Liver (tissue), 9 donors: ENCODE data around the gene ZIK1. TPM values are rescaled to one million over a fixed set of nuclear protein-coding genes. Genes with fewer than 3 reads are reported as not detected.

Experiments
- DNase-seq: peaks from one replicate; pipeline ENCODE4 v3.0.0-alpha.2; 2017; ENCODE audit warnings: low spot score
- H3K27ac ChIP-seq, 2 donors: one replicate each; pipeline ENCODE4 v1.7.0; 2013; ENCODE audit warnings: inconsistent platforms in 2 of 2, low read length in 2 of 2, control low read depth in 1 of 2, low read depth in 1 of 2, mild to moderate bottlenecking in 1 of 2
- H3K27me3 ChIP-seq, 4 donors: one replicate each; pipeline versions ENCODE4 v1.6.1 to v1.7.0; 2013; ENCODE audit warnings: low read length in 3 of 4, inconsistent platforms in 1 of 4, mild to moderate bottlenecking in 1 of 4, moderate library complexity in 1 of 4; ENCODE audit not compliant: control insufficient read depth in 4 of 4, insufficient read depth in 4 of 4
- H3K36me3 ChIP-seq, 4 donors: one replicate each; pipeline versions ENCODE4 v1.6.1 to v1.7.0; 2013; ENCODE audit warnings: low read length in 3 of 4, mild to moderate bottlenecking in 3 of 4, low read depth in 1 of 4, moderate library complexity in 1 of 4; ENCODE audit not compliant: control insufficient read depth in 4 of 4, insufficient read depth in 3 of 4
- H3K4me1 ChIP-seq, 4 donors: one replicate each; pipeline versions ENCODE4 v1.6.1 to v1.7.0; 2013; ENCODE audit warnings: low read length in 3 of 4, mild to moderate bottlenecking in 3 of 4, moderate library complexity in 1 of 4; ENCODE audit not compliant: control insufficient read depth in 4 of 4, insufficient read depth in 4 of 4
- H3K4me3 ChIP-seq, 3 donors: one replicate each; pipeline versions ENCODE4 v1.6.1 to v1.7.0; 2013; ENCODE audit warnings: low read length in 3 of 3, control low read depth in 1 of 3, low read depth in 1 of 3, mild to moderate bottlenecking in 1 of 3
- H3K9ac ChIP-seq, 2 donors: one replicate each; pipeline ENCODE4 v1.7.0; 2013; ENCODE audit warnings: low read length in 2 of 2, mild to moderate bottlenecking in 2 of 2, moderate library complexity in 2 of 2, control low read depth in 1 of 2, low read depth in 1 of 2
- H3K9me3 ChIP-seq, 4 donors: one replicate each; pipeline versions ENCODE4 v1.6.1 to v1.7.0; 2013; ENCODE audit warnings: low read length in 3 of 4; ENCODE audit not compliant: control insufficient read depth in 4 of 4
- EGR1 ChIP-seq, 2 donors: IDR thresholded peaks; 2 replicates each; pipeline ENCODE4 v1.6.1; 2016 to 2018; ENCODE audit warnings: antibody characterized with exemption in 2 of 2, low read depth in 2 of 2
- FOXA1 ChIP-seq: IDR thresholded peaks from 2 replicates; pipeline ENCODE4 v1.6.1; 2016; ENCODE audit warnings: antibody characterized with exemption
- FOXA2 ChIP-seq: IDR thresholded peaks from 2 replicates; pipeline ENCODE4 v1.6.1; 2016; ENCODE audit warnings: antibody characterized with exemption
- GABPA ChIP-seq, 2 donors: IDR thresholded peaks in 1 of 2; conservative IDR thresholded peaks in 1 of 2; 2 replicates each; pipeline ENCODE4 v1.6.1; 2016; ENCODE audit warnings: antibody characterized with exemption in 2 of 2, mild to moderate bottlenecking in 1 of 2, moderate library complexity in 1 of 2
- HNF4A ChIP-seq, 2 donors: conservative IDR thresholded peaks; 2 replicates each; pipeline ENCODE4 v1.6.1; 2016; ENCODE audit warnings: antibody characterized with exemption in 2 of 2, mild to moderate bottlenecking in 2 of 2
- HNF4G ChIP-seq: IDR thresholded peaks from 2 replicates; pipeline ENCODE4 v1.6.1; 2016; ENCODE audit warnings: antibody characterized with exemption
- JUND ChIP-seq, 2 donors: IDR thresholded peaks; 2 replicates each; pipeline ENCODE4 v1.6.1; 2016; ENCODE audit warnings: antibody characterized with exemption in 2 of 2
- NR2F2 ChIP-seq: IDR thresholded peaks from 2 replicates; pipeline ENCODE4 v1.6.1; 2016; ENCODE audit warnings: antibody characterized with exemption
- RAD21 ChIP-seq, 2 donors: IDR thresholded peaks; 2 replicates each; pipeline ENCODE4 v1.6.1; 2016; ENCODE audit warnings: antibody characterized with exemption in 2 of 2, mild to moderate bottlenecking in 2 of 2
- RXRA ChIP-seq, 2 donors: IDR thresholded peaks; 2 replicates each; pipeline ENCODE4 v1.6.1; 2017 to 2018; ENCODE audit warnings: antibody characterized with exemption in 2 of 2, mild to moderate bottlenecking in 1 of 2
- SP1 ChIP-seq: IDR thresholded peaks from 2 replicates; pipeline ENCODE4 v1.6.1; 2018; ENCODE audit warnings: antibody characterized with exemption, mild to moderate bottlenecking
- TAF1 ChIP-seq: conservative IDR thresholded peaks from 2 replicates; pipeline ENCODE4 v1.6.1; 2016; ENCODE audit warnings: antibody characterized with exemption, mild to moderate bottlenecking
- YY1 ChIP-seq: IDR thresholded peaks from 2 replicates; pipeline ENCODE4 v1.6.1; 2016; ENCODE audit warnings: antibody characterized with exemption, mild to moderate bottlenecking
- WGBS: extraction: QIAGEN DNeasy Blood & Tissue Kit; methylation state at CpG from one replicate; pipeline ENCODE4 v1.1.7; 2013; 5-methylcytosine and 5-hydroxymethylcytosine counted together
- polyA plus RNA-seq, 2 donors: library from polyadenylated mRNA; stranded (reverse) in 1 of 2; unstranded in 1 of 2; fragments of 200-250 nt in 1 of 2; fragments of >200 nt in 1 of 2; fragmentation: Nextera tagmentation in 1 of 2; extraction: Ambion mirVana in 1 of 2; gene quantifications; one replicate each; pipeline versions ENCODE4 v1.2.1 to v1.2.3, GENCODE V29; 2013 to 2015
- total RNA-seq, 2 donors: library from RNA; depleted of rRNA; stranded (reverse); fragments of >200 nt; gene quantifications; one replicate each; pipeline ENCODE4 v1.2.3, GENCODE V29; 2014
- TF ChIP-seq, protein P1 (sequence below): IDR thresholded peaks from 2 replicates; pipeline ENCODE4 v1.6.1; 2016; ENCODE audit warnings: antibody characterized with exemption
- TF ChIP-seq, protein P2 (sequence below): fragments of 150-350 bp; IDR thresholded peaks from 2 replicates; pipeline ENCODE4 v1.5.1; 2017; ENCODE audit warnings: improper control_type of control experiment, low read depth, low read length; ENCODE audit not compliant: missing input control
- TF ChIP-seq, protein P3 (sequence below): IDR thresholded peaks from 2 replicates; pipeline ENCODE4 v1.6.1; 2016; ENCODE audit warnings: antibody characterized with exemption, mild to moderate bottlenecking
- TF ChIP-seq, protein P4 (sequence below): IDR thresholded peaks from 2 replicates; pipeline ENCODE4 v1.6.1; 2016; ENCODE audit warnings: antibody characterized with exemption
- TF ChIP-seq, protein P5 (sequence below): IDR thresholded peaks from 2 replicates; pipeline ENCODE4 v1.6.1; 2016; ENCODE audit warnings: antibody characterized with exemption
- donor health status: healthy.
- donor health status: healthy.
- donor health status: healthy.
- donor health status: healthy.
- donor health status: healthy.

Gene ZIK1
- total and polyA plus RNA-seq, 4 donors = 0.29 to 8.6 (median 0.88) TPM

DNA sequence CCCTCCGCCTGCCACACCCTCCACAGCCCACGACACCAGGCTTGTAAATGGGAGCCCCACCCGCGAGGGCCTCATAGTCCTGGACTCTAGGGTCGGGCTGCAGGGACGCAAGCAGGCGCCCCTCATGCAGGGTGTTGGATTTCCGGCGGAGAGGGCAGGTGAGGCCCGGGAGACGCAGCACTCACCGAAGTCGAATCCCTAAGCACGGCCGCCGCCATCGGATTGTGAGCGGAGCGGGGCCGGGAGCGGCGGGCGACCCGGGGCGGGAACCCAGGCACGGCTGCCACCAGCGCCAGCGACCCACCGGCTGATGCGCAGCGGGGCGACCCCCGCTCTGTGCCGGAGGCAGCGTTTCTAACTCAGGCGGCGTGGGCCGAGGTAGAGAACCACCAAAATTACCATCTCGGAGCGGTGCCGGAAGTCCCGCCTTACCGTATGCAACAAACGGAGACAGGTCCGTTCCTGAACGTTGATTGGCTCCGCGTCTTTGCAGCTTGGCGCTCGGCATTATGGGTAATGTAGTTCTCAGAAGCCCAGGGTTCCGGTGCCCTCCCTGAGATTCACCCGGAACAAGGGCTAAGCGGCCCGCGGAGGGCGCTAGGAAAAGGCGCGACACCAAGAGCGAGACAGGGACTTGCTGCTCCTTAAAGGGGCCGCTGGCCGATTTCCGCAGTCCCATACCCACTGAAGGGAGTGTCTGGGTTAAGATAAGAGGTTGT is 5.3 kb upstream of the ZIK1 start, which contains the start of gene ZNF416:
Gene ZNF416 (minus strand): TSS at position 425 of the 719 bp plus-strand sequence. CDS start 207 bp downstream, at position 218.
- peaks cover 39 to 57% (median 52%) of the 10 kb centered on the region in 4 donors for H3K9me3 ChIP-seq
- peaks cover 6 to 33% (median 31%) of the 10 kb centered on the region in 4 donors for H3K36me3 ChIP-seq
- TF ChIP-seq HNF4G = no peak
- peak; percentile 64 for TF ChIP-seq NR2F2
- peak in 1 of 2 donors; percentile 6 for TF ChIP-seq JUND (IDR thresholded peaks at IDR 0.05)
- TF ChIP-seq, protein P1, sequence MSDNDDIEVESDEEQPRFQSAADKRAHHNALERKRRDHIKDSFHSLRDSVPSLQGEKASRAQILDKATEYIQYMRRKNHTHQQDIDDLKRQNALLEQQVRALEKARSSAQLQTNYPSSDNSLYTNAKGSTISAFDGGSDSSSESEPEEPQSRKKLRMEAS = peak; percentile 95
- TF ChIP-seq, protein P2, sequence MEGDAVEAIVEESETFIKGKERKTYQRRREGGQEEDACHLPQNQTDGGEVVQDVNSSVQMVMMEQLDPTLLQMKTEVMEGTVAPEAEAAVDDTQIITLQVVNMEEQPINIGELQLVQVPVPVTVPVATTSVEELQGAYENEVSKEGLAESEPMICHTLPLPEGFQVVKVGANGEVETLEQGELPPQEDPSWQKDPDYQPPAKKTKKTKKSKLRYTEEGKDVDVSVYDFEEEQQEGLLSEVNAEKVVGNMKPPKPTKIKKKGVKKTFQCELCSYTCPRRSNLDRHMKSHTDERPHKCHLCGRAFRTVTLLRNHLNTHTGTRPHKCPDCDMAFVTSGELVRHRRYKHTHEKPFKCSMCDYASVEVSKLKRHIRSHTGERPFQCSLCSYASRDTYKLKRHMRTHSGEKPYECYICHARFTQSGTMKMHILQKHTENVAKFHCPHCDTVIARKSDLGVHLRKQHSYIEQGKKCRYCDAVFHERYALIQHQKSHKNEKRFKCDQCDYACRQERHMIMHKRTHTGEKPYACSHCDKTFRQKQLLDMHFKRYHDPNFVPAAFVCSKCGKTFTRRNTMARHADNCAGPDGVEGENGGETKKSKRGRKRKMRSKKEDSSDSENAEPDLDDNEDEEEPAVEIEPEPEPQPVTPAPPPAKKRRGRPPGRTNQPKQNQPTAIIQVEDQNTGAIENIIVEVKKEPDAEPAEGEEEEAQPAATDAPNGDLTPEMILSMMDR = no peak
- TF ChIP-seq RAD21 (IDR thresholded peaks at IDR 0.05) = peak; percentile 59 to 67
- TF ChIP-seq RXRA (IDR thresholded peaks at IDR 0.05) = peak in 1 of 2 donors; percentile 50
- no peak for TF ChIP-seq FOXA1
- TF ChIP-seq FOXA2 = peak; percentile 11
- no peak for TF ChIP-seq EGR1 (IDR thresholded peaks at IDR 0.05; ENCODE audit: low read depth in 2 of 2)
- TF ChIP-seq, protein P3, sequence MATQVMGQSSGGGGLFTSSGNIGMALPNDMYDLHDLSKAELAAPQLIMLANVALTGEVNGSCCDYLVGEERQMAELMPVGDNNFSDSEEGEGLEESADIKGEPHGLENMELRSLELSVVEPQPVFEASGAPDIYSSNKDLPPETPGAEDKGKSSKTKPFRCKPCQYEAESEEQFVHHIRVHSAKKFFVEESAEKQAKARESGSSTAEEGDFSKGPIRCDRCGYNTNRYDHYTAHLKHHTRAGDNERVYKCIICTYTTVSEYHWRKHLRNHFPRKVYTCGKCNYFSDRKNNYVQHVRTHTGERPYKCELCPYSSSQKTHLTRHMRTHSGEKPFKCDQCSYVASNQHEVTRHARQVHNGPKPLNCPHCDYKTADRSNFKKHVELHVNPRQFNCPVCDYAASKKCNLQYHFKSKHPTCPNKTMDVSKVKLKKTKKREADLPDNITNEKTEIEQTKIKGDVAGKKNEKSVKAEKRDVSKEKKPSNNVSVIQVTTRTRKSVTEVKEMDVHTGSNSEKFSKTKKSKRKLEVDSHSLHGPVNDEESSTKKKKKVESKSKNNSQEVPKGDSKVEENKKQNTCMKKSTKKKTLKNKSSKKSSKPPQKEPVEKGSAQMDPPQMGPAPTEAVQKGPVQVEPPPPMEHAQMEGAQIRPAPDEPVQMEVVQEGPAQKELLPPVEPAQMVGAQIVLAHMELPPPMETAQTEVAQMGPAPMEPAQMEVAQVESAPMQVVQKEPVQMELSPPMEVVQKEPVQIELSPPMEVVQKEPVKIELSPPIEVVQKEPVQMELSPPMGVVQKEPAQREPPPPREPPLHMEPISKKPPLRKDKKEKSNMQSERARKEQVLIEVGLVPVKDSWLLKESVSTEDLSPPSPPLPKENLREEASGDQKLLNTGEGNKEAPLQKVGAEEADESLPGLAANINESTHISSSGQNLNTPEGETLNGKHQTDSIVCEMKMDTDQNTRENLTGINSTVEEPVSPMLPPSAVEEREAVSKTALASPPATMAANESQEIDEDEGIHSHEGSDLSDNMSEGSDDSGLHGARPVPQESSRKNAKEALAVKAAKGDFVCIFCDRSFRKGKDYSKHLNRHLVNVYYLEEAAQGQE = no peak
- TF ChIP-seq, protein P4, sequence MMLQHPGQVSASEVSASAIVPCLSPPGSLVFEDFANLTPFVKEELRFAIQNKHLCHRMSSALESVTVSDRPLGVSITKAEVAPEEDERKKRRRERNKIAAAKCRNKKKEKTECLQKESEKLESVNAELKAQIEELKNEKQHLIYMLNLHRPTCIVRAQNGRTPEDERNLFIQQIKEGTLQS = no peak
- peak in 1 of 2 donors; percentile 28 for TF ChIP-seq HNF4A (conservative IDR thresholded peaks at IDR 0.05)
- TF ChIP-seq SP1 = peak; percentile 53
- TF ChIP-seq TAF1 = no peak
- TF ChIP-seq, protein P5, sequence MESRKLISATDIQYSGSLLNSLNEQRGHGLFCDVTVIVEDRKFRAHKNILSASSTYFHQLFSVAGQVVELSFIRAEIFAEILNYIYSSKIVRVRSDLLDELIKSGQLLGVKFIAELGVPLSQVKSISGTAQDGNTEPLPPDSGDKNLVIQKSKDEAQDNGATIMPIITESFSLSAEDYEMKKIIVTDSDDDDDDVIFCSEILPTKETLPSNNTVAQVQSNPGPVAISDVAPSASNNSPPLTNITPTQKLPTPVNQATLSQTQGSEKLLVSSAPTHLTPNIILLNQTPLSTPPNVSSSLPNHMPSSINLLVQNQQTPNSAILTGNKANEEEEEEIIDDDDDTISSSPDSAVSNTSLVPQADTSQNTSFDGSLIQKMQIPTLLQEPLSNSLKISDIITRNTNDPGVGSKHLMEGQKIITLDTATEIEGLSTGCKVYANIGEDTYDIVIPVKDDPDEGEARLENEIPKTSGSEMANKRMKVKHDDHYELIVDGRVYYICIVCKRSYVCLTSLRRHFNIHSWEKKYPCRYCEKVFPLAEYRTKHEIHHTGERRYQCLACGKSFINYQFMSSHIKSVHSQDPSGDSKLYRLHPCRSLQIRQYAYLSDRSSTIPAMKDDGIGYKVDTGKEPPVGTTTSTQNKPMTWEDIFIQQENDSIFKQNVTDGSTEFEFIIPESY = peak; percentile 97
- peak; percentile 86 for TF ChIP-seq YY1
- peak; percentile 82 to 97 for TF ChIP-seq GABPA (IDR thresholded peaks at IDR 0.05 in 1 of 2, conservative IDR thresholded peaks at IDR 0.05 in 1 of 2)
- peaks cover 0 to 4% (median 0%) of the 10 kb centered on the region in 4 donors for H3K27me3 ChIP-seq
- H3K27ac ChIP-seq = no peak within 1 kb of the TSS
- peaks cover 3 to 13% (median 9%) of the 10 kb centered on the region in 4 donors for H3K4me1 ChIP-seq
- H3K4me3 ChIP-seq = peak within 1 kb of the TSS; percentile 89 to 98 (median 91)
- WGBS = under 1% methylated on average over 62 of the region's 62 CpGs
- peak within 1 kb of the TSS in 1 of 2 donors; percentile 16 for H3K9ac ChIP-seq
- DNase-seq = peak; percentile 94
